Measurements from ENCODE around the gene ATG2A. TPM values are rescaled to one million over a fixed set of nuclear protein-coding genes. Genes with fewer than 3 reads are reported as not detected.
A peak's percentile ranks its signal among the peaks of the same experiment; 100 is the strongest.

Gene ATG2A
- total RNA-seq (ENCODE audit: low replicate concordance), result 4.4 and 16.6 TPM in 2 replicates

- Mint-ChIP-seq H3K36me3 (peaks cover 4% of the 10 kb centered on the region), H3K27me3 (ENCODE audit: insufficient read depth, low read depth) (no peaks in the 10 kb centered on the region), H3K4me1 (peaks cover 24% of the 10 kb centered on the region), H3K9me3 (no peaks in the 10 kb centered on the region), H3K27ac (peak within 1 kb of the TSS; percentile 95), H3K4me3 (peak within 1 kb of the TSS; percentile 93)
- no peak for TF ChIP-seq EZH2phosphoT487 (IDR thresholded peaks at IDR 0.05)
- no peak for TF ChIP-seq EZH2 (IDR thresholded peaks at IDR 0.05)
- TF ChIP-seq CTCF (IDR thresholded peaks at IDR 0.05), result no peak
- peaks cover 16% of the 10 kb centered on the region for H3F3A ChIP-seq (ENCODE audit: low read depth)
- H3K27me3 ChIP-seq, result no peaks in the 10 kb centered on the region
- peak within 1 kb of the TSS; percentile 96 for H3K4me2 ChIP-seq
- peak within 1 kb of the TSS; percentile 80 for H2AFZ ChIP-seq (replicated peaks)
- H3K27ac ChIP-seq, result peak within 1 kb of the TSS; percentile 75
- H4K20me1 ChIP-seq (ENCODE audit: low read depth), result peaks cover 4% of the 10 kb centered on the region
- H3K36me3 ChIP-seq, result no peaks in the 10 kb centered on the region
- H3K79me2 ChIP-seq (ENCODE audit: low read depth), result peaks cover 7% of the 10 kb centered on the region
- peak within 1 kb of the TSS; percentile 90 for H3K4me3 ChIP-seq
- peak; percentile 99 for DNase-seq (ENCODE audit: low spot score)
- peaks cover 17% of the 10 kb centered on the region for H3K4me1 ChIP-seq
- peak within 1 kb of the TSS; percentile 98 for H3K9ac ChIP-seq
- no peaks in the 10 kb centered on the region for H3K9me3 ChIP-seq (ENCODE audit: low read depth)
These were observed at the start of gene ATG2A for GRCh38 chr11:64916775-64917662. TSS of gene ATG2A (minus strand) at chr11:64917209. CDS start at chr11:64917135, 74 bp downstream.

GRCh38 chr11:64963072-64963631 lies 46.1 kb upstream of the ATG2A start:
- TF ChIP-seq EZH2phosphoT487 (IDR thresholded peaks at IDR 0.05) (no peak), EZH2 (IDR thresholded peaks at IDR 0.05) (no peak), CTCF (IDR thresholded peaks at IDR 0.05) (no peak)
- DNase-seq (ENCODE audit: low spot score), result no peak
- Histone ChIP-seq H3F3A (ENCODE audit: low read depth) (no peaks in the 10 kb centered on the region), H4K20me1 (ENCODE audit: low read depth) (no peaks in the 10 kb centered on the region), H2AFZ (replicated peaks) (no peak overlapping the region), H3K79me2 (ENCODE audit: low read depth) (no peaks in the 10 kb centered on the region), H3K9ac (no peak overlapping the region), H3K4me1 (peaks cover 2% of the 10 kb centered on the region), H3K9me3 (ENCODE audit: low read depth) (no peaks in the 10 kb centered on the region), H3K36me3 (no peaks in the 10 kb centered on the region), H3K27me3 (no peaks in the 10 kb centered on the region), H3K27ac (no peak overlapping the region), H3K4me2 (no peak overlapping the region), H3K4me3 (no peak overlapping the region)
- H3K4me3 Mint-ChIP-seq, result no peak overlapping the region
- no peaks in the 10 kb centered on the region for H3K36me3 Mint-ChIP-seq
- H3K4me1 Mint-ChIP-seq, result peaks cover 4% of the 10 kb centered on the region
- H3K27ac Mint-ChIP-seq, result no peak overlapping the region
- H3K9me3 Mint-ChIP-seq, result no peaks in the 10 kb centered on the region
- no peaks in the 10 kb centered on the region for H3K27me3 Mint-ChIP-seq (ENCODE audit: insufficient read depth, low read depth)

- Mint-ChIP-seq H3K27me3 (ENCODE audit: insufficient read depth, low read depth) (no peaks in the 10 kb centered on the region), H3K27ac (no peak overlapping the region), H3K9me3 (no peaks in the 10 kb centered on the region), H3K36me3 (no peaks in the 10 kb centered on the region), H3K4me1 (peaks cover 4% of the 10 kb centered on the region), H3K4me3 (no peak overlapping the region)
- DNase-seq (ENCODE audit: low spot score), result no peak
- Histone ChIP-seq H3K27ac (no peak overlapping the region), H4K20me1 (ENCODE audit: low read depth) (no peaks in the 10 kb centered on the region), H3K36me3 (no peaks in the 10 kb centered on the region), H3K4me2 (no peak overlapping the region), H3K79me2 (ENCODE audit: low read depth) (no peaks in the 10 kb centered on the region), H2AFZ (replicated peaks) (no peak overlapping the region), H3K9ac (no peak overlapping the region), H3K9me3 (ENCODE audit: low read depth) (no peaks in the 10 kb centered on the region), H3K27me3 (no peaks in the 10 kb centered on the region), H3K4me3 (no peak overlapping the region), H3K4me1 (peaks cover 2% of the 10 kb centered on the region), H3F3A (ENCODE audit: low read depth) (no peaks in the 10 kb centered on the region)
- TF ChIP-seq EZH2phosphoT487 (IDR thresholded peaks at IDR 0.05) (no peak), CTCF (IDR thresholded peaks at IDR 0.05) (no peak), EZH2 (IDR thresholded peaks at IDR 0.05) (no peak)
These were observed 43.7 kb upstream of the ATG2A start for GRCh38 chr11:64960719-64961118.
